ENCODE measurements around the gene TSPAN9.

DNA sequence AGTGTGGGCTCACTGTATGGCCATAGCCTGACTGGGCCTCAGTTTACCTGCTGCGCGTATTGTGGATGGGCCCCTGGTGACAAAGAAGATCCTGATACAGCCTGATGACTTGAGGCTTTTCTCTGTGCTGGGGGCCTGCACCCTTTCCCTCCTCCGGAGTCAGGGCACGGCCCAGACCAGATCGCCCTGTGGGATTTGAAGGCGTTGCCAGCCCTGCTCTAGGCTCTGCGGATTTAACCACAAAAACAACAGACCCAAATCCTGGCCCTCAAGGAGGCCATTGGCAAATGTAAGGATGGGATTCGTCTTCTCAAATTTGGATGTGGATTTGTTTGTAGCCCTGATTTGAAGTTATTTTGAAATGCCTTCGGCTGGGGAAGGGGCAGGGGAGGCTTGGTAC, 195.8 kb downstream of the TSPAN9 start:
- TF ChIP-seq, protein P1, sequence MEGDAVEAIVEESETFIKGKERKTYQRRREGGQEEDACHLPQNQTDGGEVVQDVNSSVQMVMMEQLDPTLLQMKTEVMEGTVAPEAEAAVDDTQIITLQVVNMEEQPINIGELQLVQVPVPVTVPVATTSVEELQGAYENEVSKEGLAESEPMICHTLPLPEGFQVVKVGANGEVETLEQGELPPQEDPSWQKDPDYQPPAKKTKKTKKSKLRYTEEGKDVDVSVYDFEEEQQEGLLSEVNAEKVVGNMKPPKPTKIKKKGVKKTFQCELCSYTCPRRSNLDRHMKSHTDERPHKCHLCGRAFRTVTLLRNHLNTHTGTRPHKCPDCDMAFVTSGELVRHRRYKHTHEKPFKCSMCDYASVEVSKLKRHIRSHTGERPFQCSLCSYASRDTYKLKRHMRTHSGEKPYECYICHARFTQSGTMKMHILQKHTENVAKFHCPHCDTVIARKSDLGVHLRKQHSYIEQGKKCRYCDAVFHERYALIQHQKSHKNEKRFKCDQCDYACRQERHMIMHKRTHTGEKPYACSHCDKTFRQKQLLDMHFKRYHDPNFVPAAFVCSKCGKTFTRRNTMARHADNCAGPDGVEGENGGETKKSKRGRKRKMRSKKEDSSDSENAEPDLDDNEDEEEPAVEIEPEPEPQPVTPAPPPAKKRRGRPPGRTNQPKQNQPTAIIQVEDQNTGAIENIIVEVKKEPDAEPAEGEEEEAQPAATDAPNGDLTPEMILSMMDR (IDR thresholded peaks at IDR 0.05; ENCODE audit: insufficient read depth, low read depth, low read length), result no peak
- no peak for TF ChIP-seq EZH2 (IDR thresholded peaks at IDR 0.05; ENCODE audit: insufficient read depth, low read length)
